ENCODE results near the gene PCDHGA7.
"Not testable (repeated sequence)": the region's sequence is repeated elsewhere in the genome, so short reads cannot be mapped to it uniquely, and the experiment has no call there.

The PCDHGA7 gene

DNA sequence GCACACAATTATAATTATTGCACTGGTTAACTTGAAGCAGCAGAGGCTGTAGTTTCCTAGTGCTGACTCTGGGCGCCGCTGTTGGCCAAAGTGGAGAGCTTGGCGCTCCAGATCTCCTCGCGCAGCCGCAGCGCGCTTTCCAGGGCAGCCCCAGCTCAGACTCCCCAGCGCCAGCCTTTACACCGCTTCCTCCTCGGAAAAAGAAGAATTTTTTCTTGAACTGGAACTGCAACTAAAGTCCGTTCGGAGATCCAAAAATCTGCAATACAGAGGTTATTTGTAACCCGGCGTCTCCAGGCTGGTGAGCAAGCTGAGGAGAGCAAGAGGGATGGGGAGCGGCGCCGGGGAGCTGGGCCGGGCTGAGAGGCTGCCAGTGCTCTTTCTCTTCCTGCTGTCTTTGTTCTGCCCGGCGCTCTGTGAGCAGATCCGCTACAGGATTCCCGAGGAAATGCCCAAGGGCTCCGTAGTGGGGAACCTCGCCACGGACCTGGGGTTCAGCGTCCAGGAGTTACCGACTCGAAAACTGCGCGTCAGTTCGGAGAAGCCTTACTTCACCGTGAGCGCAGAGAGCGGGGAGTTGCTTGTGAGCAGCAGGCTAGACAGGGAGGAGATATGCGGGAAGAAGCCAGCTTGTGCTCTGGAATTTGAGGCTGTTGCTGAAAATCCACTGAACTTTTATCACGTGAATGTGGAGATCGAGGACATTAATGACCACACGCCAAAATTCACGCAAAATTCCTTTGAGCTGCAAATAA lies 5.2 kb downstream of the PCDHGA7 start, which contains the start of gene PCDHGB4:
TSS of gene PCDHGB4 (plus strand) at position 142 of the 755 bp plus-strand sequence. CDS start at position 329, 187 bp downstream.
- H2AFZ ChIP-seq; H3K79me2 ChIP-seq; H3K27ac ChIP-seq; H3K27me3 ChIP-seq (ENCODE audit: control insufficient read depth, insufficient read depth, low read length); H3K9me3 ChIP-seq (ENCODE audit: control insufficient read depth, low read length); H3K9ac ChIP-seq; H3K36me3 ChIP-seq (ENCODE audit: control insufficient read depth, insufficient read depth, low read length); H3K4me2 ChIP-seq (ENCODE audit: low read length); H3K4me1 ChIP-seq; H3K4me3 ChIP-seq (ENCODE audit: low read depth, low read length): not testable (repeated sequence)
- TF ChIP-seq, protein P1, sequence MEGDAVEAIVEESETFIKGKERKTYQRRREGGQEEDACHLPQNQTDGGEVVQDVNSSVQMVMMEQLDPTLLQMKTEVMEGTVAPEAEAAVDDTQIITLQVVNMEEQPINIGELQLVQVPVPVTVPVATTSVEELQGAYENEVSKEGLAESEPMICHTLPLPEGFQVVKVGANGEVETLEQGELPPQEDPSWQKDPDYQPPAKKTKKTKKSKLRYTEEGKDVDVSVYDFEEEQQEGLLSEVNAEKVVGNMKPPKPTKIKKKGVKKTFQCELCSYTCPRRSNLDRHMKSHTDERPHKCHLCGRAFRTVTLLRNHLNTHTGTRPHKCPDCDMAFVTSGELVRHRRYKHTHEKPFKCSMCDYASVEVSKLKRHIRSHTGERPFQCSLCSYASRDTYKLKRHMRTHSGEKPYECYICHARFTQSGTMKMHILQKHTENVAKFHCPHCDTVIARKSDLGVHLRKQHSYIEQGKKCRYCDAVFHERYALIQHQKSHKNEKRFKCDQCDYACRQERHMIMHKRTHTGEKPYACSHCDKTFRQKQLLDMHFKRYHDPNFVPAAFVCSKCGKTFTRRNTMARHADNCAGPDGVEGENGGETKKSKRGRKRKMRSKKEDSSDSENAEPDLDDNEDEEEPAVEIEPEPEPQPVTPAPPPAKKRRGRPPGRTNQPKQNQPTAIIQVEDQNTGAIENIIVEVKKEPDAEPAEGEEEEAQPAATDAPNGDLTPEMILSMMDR (IDR thresholded peaks at IDR 0.05): peak; percentile 43

DNA sequence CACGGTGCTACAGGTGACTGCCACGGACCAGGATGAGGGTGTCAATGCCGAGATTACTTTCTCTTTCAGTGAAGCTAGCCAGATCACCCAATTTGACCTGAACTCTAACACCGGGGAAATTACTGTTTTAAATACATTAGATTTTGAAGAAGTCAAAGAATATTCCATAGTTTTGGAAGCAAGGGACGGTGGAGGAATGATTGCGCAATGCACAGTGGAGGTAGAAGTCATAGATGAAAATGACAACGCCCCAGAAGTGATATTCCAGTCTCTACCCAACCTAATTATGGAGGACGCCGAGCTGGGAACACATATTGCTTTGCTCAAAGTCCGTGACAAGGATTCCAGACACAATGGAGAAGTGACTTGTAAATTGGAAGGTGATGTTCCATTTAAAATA lies 6.1 kb downstream of the PCDHGA7 start:
- TF ChIP-seq, protein P1 (IDR thresholded peaks at IDR 0.05): no peak
- no peaks in the 10 kb centered on the region for H3K79me2 ChIP-seq
- no peak overlapping the region for H2AFZ ChIP-seq
- H3K9ac ChIP-seq: no peak overlapping the region
- H3K27ac ChIP-seq: no peak overlapping the region
- H3K9me3 ChIP-seq (ENCODE audit: control insufficient read depth, low read length): no peaks in the 10 kb centered on the region
- no peaks in the 10 kb centered on the region for H3K4me1 ChIP-seq
- no peaks in the 10 kb centered on the region for H3K27me3 ChIP-seq (ENCODE audit: control insufficient read depth, insufficient read depth, low read length)
- no peak overlapping the region for H3K4me2 ChIP-seq (ENCODE audit: low read length)
- H3K36me3 ChIP-seq (ENCODE audit: control insufficient read depth, insufficient read depth, low read length): peaks cover 3% of the 10 kb centered on the region
- no peak overlapping the region for H3K4me3 ChIP-seq (ENCODE audit: low read depth, low read length)

DNA sequence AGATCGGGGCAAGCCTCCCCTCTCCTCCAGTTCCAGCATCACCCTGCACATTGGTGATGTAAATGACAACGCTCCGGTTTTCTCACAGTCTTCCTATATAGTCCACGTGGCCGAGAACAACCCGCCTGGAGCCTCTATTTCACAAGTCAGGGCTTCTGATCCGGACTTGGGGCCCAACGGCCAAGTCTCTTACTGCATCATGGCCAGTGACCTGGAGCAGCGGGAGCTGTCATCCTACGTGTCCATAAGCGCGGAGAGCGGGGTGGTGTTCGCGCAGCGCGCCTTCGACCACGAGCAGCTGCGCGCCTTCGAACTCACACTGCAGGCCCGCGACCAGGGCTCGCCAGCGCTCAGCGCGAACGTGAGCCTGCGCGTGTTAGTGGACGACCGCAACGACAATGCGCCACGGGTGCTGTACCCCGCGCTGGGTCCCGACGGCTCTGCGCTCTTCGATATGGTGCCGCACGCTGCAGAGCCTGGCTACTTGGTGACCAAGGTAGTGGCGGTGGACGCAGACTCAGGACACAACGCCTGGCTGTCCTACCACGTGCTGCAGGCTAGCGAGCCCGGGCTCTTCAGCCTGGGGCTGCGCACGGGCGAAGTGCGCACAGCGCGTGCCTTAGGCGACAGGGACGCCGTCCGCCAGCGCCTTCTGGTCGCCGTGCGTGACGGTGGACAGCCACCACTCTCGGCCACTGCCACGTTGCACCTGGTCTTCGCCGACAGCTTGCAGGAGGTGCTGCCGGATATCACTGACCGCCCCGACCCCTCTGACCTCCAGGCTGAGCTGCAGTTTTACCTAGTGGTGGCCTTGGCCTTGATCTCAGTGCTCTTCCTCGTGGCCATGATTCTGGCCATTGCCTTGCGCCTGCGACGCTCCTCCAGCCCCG lies 6.9 kb downstream of the PCDHGA7 start:
- H3K79me2 ChIP-seq: no peaks in the 10 kb centered on the region
- peaks cover 3% of the 10 kb centered on the region for H3K36me3 ChIP-seq (ENCODE audit: control insufficient read depth, insufficient read depth, low read length)
- H3K4me2 ChIP-seq (ENCODE audit: low read length): no peak overlapping the region
- H3K27ac ChIP-seq: no peak overlapping the region
- TF ChIP-seq, protein P1 (IDR thresholded peaks at IDR 0.05): no peak
- H3K4me3 ChIP-seq (ENCODE audit: low read depth, low read length): no peak overlapping the region
- H3K27me3 ChIP-seq (ENCODE audit: control insufficient read depth, insufficient read depth, low read length): no peaks in the 10 kb centered on the region
- H3K9ac ChIP-seq: no peak overlapping the region
- no peak overlapping the region for H2AFZ ChIP-seq
- H3K4me1 ChIP-seq: no peaks in the 10 kb centered on the region
- H3K9me3 ChIP-seq (ENCODE audit: control insufficient read depth, low read length): no peaks in the 10 kb centered on the region

DNA sequence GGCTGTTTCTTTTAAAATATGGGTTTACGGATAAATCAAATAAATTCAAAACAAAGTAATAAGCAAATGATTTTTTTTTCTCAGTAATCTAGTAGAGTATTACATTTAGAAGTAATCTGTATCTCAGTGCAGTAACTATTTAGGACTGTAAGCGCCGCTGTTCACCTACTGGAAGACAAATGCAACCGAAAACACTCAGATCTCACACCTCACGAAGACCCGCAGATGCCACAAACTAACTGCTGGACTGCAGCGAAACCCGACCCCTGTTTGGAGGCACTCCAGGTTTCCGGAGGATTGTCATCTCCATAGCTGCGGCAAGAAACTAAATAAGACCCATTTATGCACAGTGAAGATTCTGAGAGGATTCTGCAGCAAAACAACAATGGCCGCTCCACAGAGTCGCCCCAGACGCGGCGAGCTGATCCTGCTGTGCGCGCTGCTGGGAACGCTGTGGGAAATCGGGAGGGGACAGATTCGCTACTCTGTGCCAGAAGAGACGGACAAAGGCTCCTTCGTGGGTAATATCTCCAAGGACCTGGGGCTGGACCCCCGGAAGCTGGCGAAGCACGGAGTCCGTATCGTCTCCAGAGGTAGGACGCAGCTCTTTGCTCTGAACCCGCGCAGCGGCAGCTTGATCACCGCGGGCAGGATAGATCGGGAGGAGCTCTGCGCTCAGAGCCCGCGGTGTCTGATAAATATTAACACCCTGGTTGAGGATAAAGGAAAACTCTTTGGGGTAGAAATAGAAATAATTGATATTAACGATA lies 10.1 kb downstream of the PCDHGA7 start, which contains the start of gene PCDHGA8:
TSS of gene PCDHGA8 (plus strand) at position 205 of the 770 bp plus-strand sequence. CDS start at position 386, 181 bp downstream.
- H3K36me3 ChIP-seq (ENCODE audit: control insufficient read depth, insufficient read depth, low read length): peaks cover 3% of the 10 kb centered on the region
- no peak within 1 kb of the TSS for H3K9ac ChIP-seq
- TF ChIP-seq, protein P1 (IDR thresholded peaks at IDR 0.05): no peak
- H3K27me3 ChIP-seq (ENCODE audit: control insufficient read depth, insufficient read depth, low read length): no peaks in the 10 kb centered on the region
- no peak within 1 kb of the TSS for H3K4me3 ChIP-seq (ENCODE audit: low read depth, low read length)
- no peaks in the 10 kb centered on the region for H3K4me1 ChIP-seq
- H3K4me2 ChIP-seq (ENCODE audit: low read length): no peak within 1 kb of the TSS
- H2AFZ ChIP-seq: no peak within 1 kb of the TSS
- H3K79me2 ChIP-seq: no peaks in the 10 kb centered on the region
- no peak within 1 kb of the TSS for H3K27ac ChIP-seq
- H3K9me3 ChIP-seq (ENCODE audit: control insufficient read depth, low read length): no peaks in the 10 kb centered on the region

All from parathyroid adenoma (tissue), 2 donors.